ENCODE measurements around the gene TAS2R30.
"Not testable (repeated sequence)": the region's sequence is repeated elsewhere in the genome, so short reads cannot be mapped to it uniquely, and the experiment has no call there.

Gene TAS2R30

DNA sequence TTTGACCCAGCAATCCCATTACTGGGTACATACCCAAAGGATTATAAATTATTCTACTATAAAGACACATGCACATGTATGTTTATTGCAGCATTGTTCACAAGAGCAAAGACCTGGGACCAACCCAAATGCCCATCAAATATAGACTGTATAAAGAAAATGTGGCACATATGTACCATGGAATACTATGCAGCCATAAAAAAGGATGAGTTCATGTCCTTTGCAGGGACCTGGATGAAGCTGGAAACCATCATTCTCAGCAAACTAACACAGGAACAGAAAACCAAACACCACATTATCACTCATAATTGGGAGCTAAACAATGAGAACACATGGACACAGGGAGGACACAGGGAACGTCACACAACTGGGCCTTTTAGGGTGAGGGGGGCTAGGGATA, 20.3 kb downstream of the TAS2R30 start:
- DNase-seq = not testable (repeated sequence)

DNA sequence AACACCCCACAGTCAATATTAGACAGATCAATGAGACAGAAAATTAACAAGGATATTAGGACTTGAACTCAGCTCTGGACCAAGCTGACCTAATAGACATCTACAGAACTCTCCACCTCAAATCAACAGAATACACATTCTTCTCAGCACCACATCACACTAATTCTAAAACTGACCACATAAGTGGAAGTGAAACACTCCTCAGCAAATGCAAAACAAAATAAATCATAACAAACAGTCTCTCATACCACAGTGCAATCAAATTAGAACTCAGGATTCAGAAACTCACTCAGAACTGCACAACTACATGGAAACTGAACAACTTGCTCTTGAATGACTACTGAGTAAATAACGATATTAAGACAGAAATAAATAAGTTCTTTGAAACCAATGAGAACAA, 23.2 kb downstream of the TAS2R30 start:
- not testable (repeated sequence) for DNase-seq

DNA sequence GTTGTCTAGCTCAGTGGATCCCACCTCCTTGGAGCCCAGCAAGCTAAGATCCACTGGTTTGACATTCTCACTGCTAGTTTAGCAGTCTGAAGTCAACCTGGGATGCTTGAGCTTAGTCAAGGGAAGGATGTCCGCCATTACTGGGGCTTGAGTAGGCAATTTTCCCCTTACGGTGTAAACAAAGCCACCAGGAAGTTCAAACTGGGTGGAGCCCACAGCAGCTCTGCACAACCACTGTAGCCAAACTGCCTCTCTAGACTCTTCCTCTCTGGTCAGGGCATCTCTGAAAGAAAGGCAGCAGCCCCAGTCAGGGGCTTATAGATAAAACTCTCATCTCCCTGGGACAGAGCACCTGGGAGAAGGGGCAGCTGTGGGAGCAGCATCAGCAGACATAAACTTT, 25.6 kb downstream of the TAS2R30 start:
- DNase-seq = no peak

DNA sequence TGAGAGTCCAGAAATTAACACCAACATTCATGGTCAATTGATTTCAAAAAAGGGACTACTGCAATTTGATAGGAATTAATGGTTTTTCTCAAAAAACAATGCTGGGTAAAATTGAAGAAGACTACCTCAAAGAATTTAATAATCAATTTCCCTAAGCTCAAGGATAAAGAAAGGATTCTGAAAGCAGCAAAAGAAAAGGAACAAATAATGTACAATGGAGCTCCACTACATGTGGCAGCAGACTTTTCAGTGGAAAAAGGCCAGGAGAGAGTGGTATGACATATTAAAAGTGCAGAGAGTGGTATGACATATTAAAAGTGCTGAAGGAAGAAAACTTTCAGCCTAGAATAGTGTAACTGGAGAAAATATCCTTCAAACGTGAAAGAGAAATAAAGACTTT, 26.7 kb downstream of the TAS2R30 start:
- DNase-seq = no peak

DNA sequence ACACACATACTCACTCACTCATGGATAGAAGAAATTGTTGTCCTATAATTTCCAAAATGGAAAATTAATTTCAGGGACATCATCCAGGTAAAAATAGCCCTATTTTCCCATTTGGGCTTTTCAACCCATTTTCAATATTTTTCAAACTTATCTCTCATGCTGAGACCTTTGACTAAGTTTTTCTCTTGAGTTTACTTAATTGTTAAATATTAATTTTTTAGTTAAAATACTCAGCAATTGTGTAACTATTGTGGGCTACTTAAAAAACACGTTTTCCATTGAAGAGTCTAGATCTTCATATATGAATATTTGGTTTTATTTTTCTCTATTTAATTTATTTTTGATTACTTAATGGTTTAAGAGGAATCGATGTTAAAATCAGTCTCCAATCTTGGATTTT, 28.2 kb downstream of the TAS2R30 start:
- DNase-seq = no peak

DNA sequence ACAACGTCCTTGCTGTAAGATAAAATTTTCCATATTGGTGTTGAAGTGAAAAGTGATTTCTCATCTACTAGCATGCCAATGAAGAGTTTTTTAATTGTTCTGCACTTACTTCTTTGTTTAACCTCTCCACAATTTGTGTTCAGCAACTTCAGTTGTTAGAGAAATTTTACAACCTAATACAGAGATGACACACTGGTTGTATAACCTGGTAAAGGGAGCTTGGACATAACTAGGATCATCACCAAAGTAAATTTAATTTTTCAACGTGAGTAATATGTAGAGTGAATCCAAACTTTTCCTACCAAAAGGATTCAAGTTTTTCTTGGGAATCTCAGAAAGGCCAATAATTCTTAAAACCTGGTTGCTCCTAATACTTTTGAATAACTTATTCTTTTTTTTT, 28.9 kb downstream of the TAS2R30 start:
- DNase-seq = no peak

DNA sequence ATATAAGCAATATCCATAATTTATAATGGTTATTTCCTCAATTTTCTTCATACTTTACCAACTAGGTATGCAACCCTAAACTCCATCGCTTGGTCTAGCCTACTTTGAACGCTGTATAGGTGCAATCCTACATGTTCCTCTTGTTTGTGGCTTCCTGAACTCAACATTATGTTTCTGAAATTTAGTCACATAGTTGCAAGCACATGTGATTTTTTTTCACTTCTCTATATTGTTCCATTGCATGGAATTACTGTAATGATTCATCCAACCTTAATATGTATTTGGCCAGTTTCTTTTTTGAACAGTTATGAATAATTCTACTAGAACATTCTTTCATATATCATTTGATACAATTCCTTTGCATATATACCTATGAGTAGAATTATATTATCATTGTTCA, 39.5 kb downstream of the TAS2R30 start:
- DNase-seq = not testable (repeated sequence)

DNA sequence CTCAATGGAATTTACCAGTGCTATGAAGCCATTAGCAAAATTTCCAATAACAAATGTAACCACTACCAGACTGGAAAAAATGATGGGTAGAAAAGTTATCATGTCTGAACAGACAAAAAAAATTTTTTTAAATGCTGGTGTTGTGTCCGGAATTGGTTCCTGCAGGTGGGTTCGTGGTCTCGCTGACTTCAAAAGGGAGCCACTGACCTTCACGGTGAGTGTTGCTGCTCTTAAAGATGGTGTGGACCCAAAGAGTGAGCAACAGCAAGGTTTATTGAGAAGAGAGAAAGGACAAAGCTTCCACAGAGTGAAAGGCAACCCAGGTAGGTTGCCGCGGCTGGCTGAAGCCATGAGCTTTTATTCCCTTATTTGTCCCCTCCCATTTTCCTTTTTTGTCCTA, 42.3 kb downstream of the TAS2R30 start, which contains the start of gene TAS2R43:
TSS of gene TAS2R43 (minus strand) at position 186 of the 400 bp plus-strand sequence. CDS start at position 102, 84 bp downstream.
- no peak for DNase-seq

DNA sequence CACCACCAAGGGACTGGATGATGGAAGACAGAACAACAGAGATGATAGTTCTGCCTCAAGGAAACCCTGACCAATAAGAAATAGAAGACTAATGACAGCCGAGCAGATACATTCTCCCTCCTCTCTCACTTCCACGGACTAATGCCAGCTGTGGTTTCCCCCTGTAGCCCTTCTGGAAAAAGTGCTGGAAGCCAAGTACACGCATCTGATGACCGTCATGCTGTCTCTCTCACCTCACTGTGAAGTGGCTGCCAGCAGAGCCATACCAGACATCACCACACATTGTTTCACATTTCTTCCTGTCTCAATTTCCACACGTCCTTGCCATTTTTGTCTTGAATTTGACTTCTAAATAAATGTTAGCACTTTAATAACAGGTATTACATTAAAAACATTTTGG, 45.2 kb downstream of the TAS2R30 start:
- no peak for DNase-seq

DNA sequence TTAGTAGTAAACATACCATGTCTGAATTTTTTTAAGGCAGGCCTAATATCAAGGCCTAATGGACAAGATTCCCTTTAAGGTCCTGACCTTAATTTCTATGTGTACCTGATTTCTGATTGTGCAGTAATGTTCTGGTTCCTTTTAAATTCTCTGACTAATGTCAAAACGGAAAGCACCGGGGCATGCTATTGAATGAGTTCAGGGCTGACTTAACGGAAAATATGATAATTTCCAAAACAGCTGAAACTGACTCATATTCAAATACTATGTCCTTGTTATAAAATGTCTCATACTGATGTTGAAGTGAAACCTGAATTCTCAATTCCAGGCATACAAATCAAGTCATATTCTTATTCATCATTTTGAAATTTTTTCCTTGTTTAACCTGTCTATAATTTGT, 49.0 kb downstream of the TAS2R30 start:
- DNase-seq = peak in 1 of 2 donors; percentile 17

Measured in activated CD4-positive, alpha-beta T cell treated with anti-CD3 and anti-CD28 coated beads for 4 hours (primary cell).